GM03348 (cell line): Measurements from ENCODE around the gene RGR.

ENCODE experiments used
- DNase-seq: peaks from one replicate; pipeline ENCODE4 v3.0.0; 2012; ENCODE audit warnings: low spot score

RGR gene

GRCh38 chr10:84296091-84296981, 51.5 kb downstream of the RGR start:
- no peak for DNase-seq

DNA sequence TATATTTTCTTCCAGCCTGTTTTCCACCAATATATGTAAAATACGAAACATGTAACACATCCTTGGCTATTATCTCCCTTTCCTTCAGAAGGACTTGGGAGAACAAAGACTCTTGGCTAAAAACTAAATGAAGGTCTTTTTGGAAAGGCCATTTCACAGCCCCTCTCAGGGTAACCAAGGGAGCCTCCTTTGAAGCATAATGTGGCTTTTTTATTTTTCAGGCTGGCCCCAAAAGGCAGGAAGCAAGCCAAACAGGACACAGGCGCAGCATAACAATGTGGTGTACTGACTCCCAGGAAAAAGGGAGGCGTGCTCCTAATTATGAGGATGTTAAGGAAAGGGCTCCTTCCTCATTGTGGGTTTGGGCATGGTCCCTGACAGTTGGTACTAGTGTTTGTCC, 53.2 kb downstream of the RGR start:
- DNase-seq = no peak

GRCh38 chr10:84302223-84302622, 57.4 kb downstream of the RGR start:
- DNase-seq = no peak

- DNase-seq = no peak
Measured at GRCh38 chr10:84306751-84307384, 62.0 kb downstream of the RGR start.

- DNase-seq = no peak
Measured at GRCh38 chr10:84308021-84308420, 63.2 kb downstream of the RGR start.

- no peak for DNase-seq
Measured at GRCh38 chr10:84308481-84309304, 63.8 kb downstream of the RGR start.
